Smooth muscle cell of bladder (primary cell): ENCODE results near the gene AVEN. TPM values are rescaled to one million over a fixed set of nuclear protein-coding genes. Genes with fewer than 3 reads are reported as not detected.

Experiments
- total RNA-seq: library from RNA; depleted of rRNA; stranded (reverse); fragments of >200 nt; gene quantifications from 2 replicates; pipeline ENCODE4 v1.2.3, GENCODE V29; 2014

AVEN gene, protein sequence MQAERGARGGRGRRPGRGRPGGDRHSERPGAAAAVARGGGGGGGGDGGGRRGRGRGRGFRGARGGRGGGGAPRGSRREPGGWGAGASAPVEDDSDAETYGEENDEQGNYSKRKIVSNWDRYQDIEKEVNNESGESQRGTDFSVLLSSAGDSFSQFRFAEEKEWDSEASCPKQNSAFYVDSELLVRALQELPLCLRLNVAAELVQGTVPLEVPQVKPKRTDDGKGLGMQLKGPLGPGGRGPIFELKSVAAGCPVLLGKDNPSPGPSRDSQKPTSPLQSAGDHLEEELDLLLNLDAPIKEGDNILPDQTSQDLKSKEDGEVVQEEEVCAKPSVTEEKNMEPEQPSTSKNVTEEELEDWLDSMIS
- total RNA-seq = 31.7 and 38.4 TPM in 2 replicates

DNA sequence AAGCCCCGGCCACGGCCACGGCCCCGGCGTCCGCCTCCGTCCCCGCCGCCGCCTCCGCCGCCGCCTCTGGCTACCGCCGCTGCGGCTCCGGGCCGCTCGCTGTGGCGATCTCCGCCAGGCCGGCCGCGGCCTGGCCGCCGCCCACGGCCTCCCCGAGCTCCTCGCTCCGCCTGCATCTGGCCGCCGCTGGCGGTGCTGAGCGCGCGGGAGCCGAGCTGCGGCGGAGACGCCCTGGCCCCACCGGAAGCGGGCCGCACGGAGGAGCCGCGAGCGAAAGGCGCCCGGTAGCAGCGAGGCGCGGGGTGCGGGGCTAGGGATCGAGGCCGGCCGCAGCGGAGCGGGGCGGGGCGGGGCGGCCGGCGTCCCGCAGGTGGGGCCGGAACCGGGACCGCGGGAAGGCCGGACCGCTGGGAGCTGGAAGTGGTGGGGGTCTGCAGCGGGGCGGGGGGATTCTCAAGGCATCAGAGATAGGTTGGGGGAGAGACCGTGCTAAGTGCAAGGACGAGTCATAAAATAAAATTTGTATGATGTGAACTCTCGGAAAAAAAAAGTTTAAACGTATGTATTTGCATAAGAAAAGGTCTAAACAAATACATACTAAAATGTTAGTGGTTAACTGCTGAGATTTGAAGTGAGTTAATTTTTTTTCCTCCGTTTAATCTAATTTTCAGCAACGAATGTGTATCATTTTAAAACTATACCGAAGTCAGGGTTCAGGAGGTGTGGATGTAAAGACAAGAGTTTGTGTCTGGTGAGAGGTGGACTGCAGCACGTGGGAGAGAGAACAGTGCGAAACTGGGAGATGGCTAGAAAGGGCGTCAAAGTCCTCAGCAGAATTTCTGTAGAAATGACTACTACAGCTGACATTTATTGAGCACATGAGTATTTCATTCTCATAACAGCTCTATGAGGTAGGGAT is at the start of gene AVEN:
Gene AVEN, minus strand, starts transcription at position 334 of the 919 bp plus-strand sequence. Its CDS starts 158 bp downstream, at position 176.

DNA sequence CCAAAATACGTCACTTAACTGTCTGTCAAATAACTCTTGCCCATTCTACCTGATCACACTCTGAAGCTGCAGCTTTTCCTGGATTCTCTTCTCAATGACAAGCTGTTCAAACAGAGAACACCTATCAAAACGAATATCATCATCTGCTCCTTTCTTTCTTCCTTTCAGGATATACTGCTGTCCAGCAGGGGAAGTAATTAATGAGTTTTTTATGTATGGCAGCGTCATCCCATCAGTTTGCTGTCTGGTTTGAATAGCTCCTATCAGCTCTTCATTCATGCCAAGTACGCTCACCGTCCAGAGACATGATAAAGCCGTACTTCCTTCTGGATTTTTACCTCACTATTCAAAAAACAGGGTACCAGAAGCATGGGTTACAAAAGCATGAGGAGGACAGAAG is 70.8 kb downstream of the AVEN start, which contains the start of gene CHRM5:
Gene CHRM5, plus strand, starts transcription at position 274 of the 400 bp plus-strand sequence. CDS start 94,221 bp downstream, outside the sequence.

Other genes with a start within 250 kb of the AVEN start
- under 0.01 TPM in 2 replicates for gene CHRM5, start 70.7 kb downstream of the AVEN start, total RNA-seq
- gene EMC7, start 62.7 kb upstream of the AVEN start, total RNA-seq = 37.3 and 52.4 TPM in 2 replicates
- 1.8 and 2.2 TPM in 2 replicates for gene PGBD4, start 62.9 kb upstream of the AVEN start, total RNA-seq
- 30.1 and 38.8 TPM in 2 replicates for gene KATNBL1, start 170.9 kb upstream of the AVEN start, total RNA-seq
- 206 and 227 TPM in 2 replicates for gene EMC4, start 185.8 kb upstream of the AVEN start, total RNA-seq